T-cell (primary cell): ENCODE data around the gene PRKCA. TPM values are rescaled to one million over a fixed set of nuclear protein-coding genes. Genes with fewer than 3 reads are reported as not detected.

Experiments used
- ATAC-seq, 4 experiments: fragments of 200-7000 bp in 3 of 4; fragments of 150-1000 bp in 1 of 4; cut with Tn5 transposase; replicated peaks in 1 of 4; 1 replicate in 3 of 4; 2 replicates in 1 of 4; pipeline ENCODE4 v1.10.0; 2021; ENCODE audit warnings: moderate library complexity in 3 of 4, mild to moderate bottlenecking in 2 of 4, moderate number of reproducible peaks in 1 of 4
- CTCF ChIA-PET, 2 donors: fragments of 300-600 bp; sonication (Branson Sonifier 250); formaldehyde crosslinking; loops; one replicate each; lab custom pipeline; 2022; ENCODE audit warnings: antibody characterized with exemption in 2 of 2; lab: Charles Lee
- POLR2A ChIA-PET, 2 donors: fragments of 300-600 bp; sonication (Branson Sonifier 250); formaldehyde crosslinking; loops; one replicate each; lab custom pipeline; 2022; ENCODE audit warnings: antibody characterized with exemption in 2 of 2; lab: Charles Lee
- DNase-seq, 35 experiments: peaks; one replicate each; pipeline versions ENCODE4 v3.0.0 to v3.0.0-alpha.2; 2013 to 2023
- H3K27ac ChIP-seq: one replicate; pipeline ENCODE4 v1.5.1; 2013; ENCODE audit warnings: low read length
- H3K27me3 ChIP-seq, 2 experiments: replicated peaks in 1 of 2; 1 replicate in 1 of 2; 2 replicates in 1 of 2; pipeline versions ENCODE4 v1.6.1 to v1.7.0; 2013; ENCODE audit warnings: low read length in 1 of 2, mixed read lengths in 1 of 2; ENCODE audit not compliant: control insufficient read depth in 2 of 2, insufficient read depth in 2 of 2; ENCODE audit errors: extremely low read depth in 1 of 2
- H3K36me3 ChIP-seq, 2 donors: 1 replicate in 1 of 2; 2 replicates in 1 of 2; pipeline versions ENCODE4 v1.6.1 to v1.7.0; 2013; ENCODE audit warnings: low read length in 1 of 2; ENCODE audit not compliant: control insufficient read depth in 2 of 2, insufficient read depth in 1 of 2; ENCODE audit errors: extremely low read depth in 1 of 2
- H3K4me1 ChIP-seq, 2 experiments: 1 replicate in 1 of 2; 2 replicates in 1 of 2; pipeline versions ENCODE4 v1.6.1 to v1.7.0; 2013; ENCODE audit warnings: low read length in 2 of 2, mixed read lengths in 1 of 2; ENCODE audit not compliant: insufficient read depth in 2 of 2, control insufficient read depth in 1 of 2; ENCODE audit errors: extremely low read depth in 1 of 2
- H3K4me3 ChIP-seq, 2 donors: 1 replicate in 1 of 2; 2 replicates in 1 of 2; pipeline versions ENCODE4 v1.5.1 to v1.7.0; 2013; ENCODE audit warnings: mild to moderate bottlenecking in 2 of 2, low read length in 1 of 2, moderate library complexity in 1 of 2; ENCODE audit not compliant: control insufficient read depth in 1 of 2; ENCODE audit errors: extremely low read depth in 1 of 2
- H3K9me3 ChIP-seq: 2 replicates; pipeline ENCODE4 v1.7.0; 2013
- H3K27ac Mint-ChIP-seq, 2 donors: one replicate each; pipeline ENCODE4 v1.8.0; 2020 to 2021; ENCODE audit warnings: mild to moderate bottlenecking in 2 of 2, mixed read lengths in 2 of 2
- H3K27me3 Mint-ChIP-seq, 2 donors: one replicate each; pipeline ENCODE4 v1.8.0; 2021 to 2022; ENCODE audit warnings: mixed read lengths in 2 of 2
- H3K36me3 Mint-ChIP-seq: one replicate; pipeline ENCODE4 v1.8.0; 2021; ENCODE audit warnings: mixed read lengths
- H3K4me1 Mint-ChIP-seq, 3 donors: one replicate each; pipeline ENCODE4 v1.8.0; 2020 to 2022; ENCODE audit warnings: mixed read lengths in 3 of 3, mild to moderate bottlenecking in 1 of 3
- H3K4me3 Mint-ChIP-seq, 3 donors: one replicate each; pipeline ENCODE4 v1.8.0; 2020 to 2022; ENCODE audit warnings: mild to moderate bottlenecking in 3 of 3, mixed read lengths in 3 of 3, moderate library complexity in 3 of 3
- H3K9me3 Mint-ChIP-seq, 3 donors: one replicate each; pipeline ENCODE4 v1.8.0; 2020 to 2022; ENCODE audit warnings: mixed read lengths in 3 of 3
- WGBS: methylation state at CpG from one replicate; pipeline ENCODE4 v1.1.5; 2013; ENCODE audit warnings: missing lambda C conversion rate; ENCODE audit not compliant: insufficient coverage; 5-methylcytosine and 5-hydroxymethylcytosine counted together
- total RNA-seq, 35 experiments: library from RNA in 6 of 35; stranded (reverse) in 6 of 35; fragments of 120-200 nt in 1 of 35; gene quantifications; one replicate each; pipeline versions ENCODE4 v1.2.1 to v1.2.4 and lab custom pipeline; 2013 to 2026

PRKCA gene
- total RNA-seq, 5 donors from 2014 or later (not counting 1 experiment from before 2014, with no cell fraction given) = 75.9 to 128 (median 82.0) TPM

DNA sequence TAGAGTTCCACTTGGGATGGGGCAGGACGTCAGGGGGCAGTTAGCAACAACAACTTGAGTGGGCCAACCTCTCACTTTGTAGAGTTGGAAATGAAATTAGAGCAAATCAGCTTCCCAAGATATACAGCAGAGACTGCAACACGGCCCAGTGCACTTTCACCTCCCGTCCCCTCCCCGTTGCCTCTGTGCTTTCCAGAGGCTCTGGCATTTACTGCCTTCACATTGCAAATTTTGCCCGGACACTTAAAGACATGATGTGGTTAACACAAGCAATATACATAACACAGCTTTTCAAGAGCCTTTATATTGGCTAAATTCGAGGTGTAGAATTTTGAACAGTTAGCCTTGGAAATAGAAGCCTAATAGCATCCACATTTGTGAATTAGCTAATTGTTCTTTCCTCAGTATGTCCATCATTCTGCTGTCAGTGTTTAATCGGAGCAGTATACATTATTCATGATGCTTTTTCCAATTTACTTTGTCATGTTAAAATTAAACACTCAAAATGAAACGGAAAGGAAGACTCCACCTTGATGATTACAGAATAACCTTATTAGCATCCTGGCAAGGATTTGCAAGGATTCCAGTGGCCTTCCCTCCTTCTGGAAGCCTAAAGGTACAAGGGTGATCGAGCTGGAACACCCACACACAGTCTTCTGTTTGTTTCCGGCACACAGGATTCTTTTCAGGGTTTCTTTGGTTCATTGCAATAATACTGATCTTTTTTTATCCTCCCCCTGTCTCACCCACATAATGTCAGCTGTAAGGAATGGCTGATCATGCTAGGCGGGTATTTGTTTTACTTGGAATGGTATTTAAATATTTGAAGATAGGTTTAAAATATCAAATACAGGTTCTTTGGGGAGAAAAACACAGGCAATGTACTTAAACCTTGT lies 341.6 kb downstream of the PRKCA start:
- no peak for ATAC-seq
- CTCF ChIA-PET = no interaction called here

DNA sequence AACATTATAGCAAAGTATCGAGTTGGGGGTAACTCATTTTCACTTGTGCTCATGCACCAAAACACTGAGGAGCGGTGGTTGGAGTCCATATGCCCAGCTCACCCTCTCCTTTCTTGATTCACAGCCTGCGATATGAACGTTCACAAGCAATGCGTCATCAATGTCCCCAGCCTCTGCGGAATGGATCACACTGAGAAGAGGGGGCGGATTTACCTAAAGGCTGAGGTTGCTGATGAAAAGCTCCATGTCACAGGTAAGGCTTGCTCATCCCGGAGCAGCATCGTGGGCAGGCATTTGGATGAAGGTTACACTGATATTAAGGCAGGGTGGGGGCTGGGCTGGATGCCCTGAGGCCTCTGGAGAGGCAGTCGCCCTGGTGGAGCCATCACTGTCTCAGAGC lies 342.8 kb downstream of the PRKCA start:
- Mint-ChIP-seq H3K27ac (no peak overlapping the region), H3K36me3 (peaks cover 45% of the 10 kb centered on the region), H3K27me3 (no peaks in the 10 kb centered on the region), H3K9me3 (no peaks in the 10 kb centered on the region), H3K4me1 (peaks cover 16 to 35% (median 16%) of the 10 kb centered on the region in 3 donors), H3K4me3 (no peak overlapping the region)
- WGBS = 95% methylated on average over 8 of the region's 10 CpGs
- ChIA-PET CTCF (no interaction called here), POLR2A (no interaction called here)
- Histone ChIP-seq H3K9me3 (no peaks in the 10 kb centered on the region), H3K27ac (no peak overlapping the region), H3K36me3 (peaks cover 9 to 41% of the 10 kb centered on the region in 2 donors), H3K27me3 (no peaks in the 10 kb centered on the region), H3K4me3 (no peak overlapping the region), H3K4me1 (no peaks in the 10 kb centered on the region)
- DNase-seq = no peak
- ATAC-seq = no peak

More for the DNA sequence above, 341.6 kb downstream of the PRKCA start:
- POLR2A ChIA-PET = interaction anchor here in 1 of 2 donors (0.7 kb wide), 1 partner anchor 35 kb away, joined by 3 read pairs; no protein-coding TSS in a partner anchor
- peaks cover 45% of the 10 kb centered on the region for H3K36me3 Mint-ChIP-seq
- DNase-seq = no peak
- Histone ChIP-seq H3K4me3 (no peak overlapping the region), H3K4me1 (no peaks in the 10 kb centered on the region), H3K27me3 (no peaks in the 10 kb centered on the region), H3K36me3 (peaks cover 9 to 36% of the 10 kb centered on the region in 2 donors), H3K27ac (no peak overlapping the region), H3K9me3 (no peaks in the 10 kb centered on the region)
- no peaks in the 10 kb centered on the region for H3K27me3 Mint-ChIP-seq
- no peak overlapping the region for H3K4me3 Mint-ChIP-seq
- H3K9me3 Mint-ChIP-seq = no peaks in the 10 kb centered on the region
- H3K4me1 Mint-ChIP-seq = peaks cover 4 to 23% (median 5%) of the 10 kb centered on the region in 3 donors
- 90% methylated on average over 6 of the region's 11 CpGs for WGBS
- peak overlapping the region in 1 of 2 donors; percentile 23 for H3K27ac Mint-ChIP-seq

DNA sequence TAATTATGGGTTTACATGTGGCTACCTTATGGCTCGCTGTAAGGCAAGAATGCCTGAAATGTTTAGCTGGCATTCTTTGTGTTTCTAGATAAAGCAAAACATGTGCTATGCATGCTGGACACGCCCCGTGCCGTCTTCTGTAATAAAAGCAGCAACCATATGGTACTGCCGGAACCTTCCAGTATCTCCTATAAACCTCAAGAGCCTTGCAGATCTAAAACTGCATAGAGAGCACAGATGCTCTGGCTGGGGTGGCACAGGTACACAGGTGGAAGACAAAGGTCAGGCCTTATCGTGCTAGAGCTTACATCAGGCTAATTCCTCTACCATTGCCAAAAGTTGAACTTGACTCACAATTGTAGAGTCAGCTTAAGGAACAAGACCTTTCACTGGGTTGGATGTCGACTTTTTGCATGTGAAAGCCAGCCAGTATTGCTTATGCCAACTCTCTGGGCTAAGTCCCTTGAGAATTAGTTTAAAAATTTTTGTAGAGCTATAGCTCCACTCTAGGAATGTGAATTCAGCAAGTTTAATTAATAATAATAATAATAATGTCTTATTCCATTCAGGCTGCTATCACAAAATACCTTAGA lies 345.1 kb downstream of the PRKCA start:
- ChIA-PET POLR2A (interaction anchor here in 1 of 2 donors (0.6 kb wide), 1 partner anchor 279 kb away, joined by 3 read pairs; no protein-coding TSS in a partner anchor), CTCF (no interaction called here)
- no peak for DNase-seq
- Mint-ChIP-seq H3K36me3 (peaks cover 45% of the 10 kb centered on the region), H3K27ac (no peak overlapping the region), H3K9me3 (no peaks in the 10 kb centered on the region), H3K4me3 (no peak overlapping the region), H3K27me3 (no peaks in the 10 kb centered on the region), H3K4me1 (peaks cover 29 to 55% (median 34%) of the 10 kb centered on the region in 3 donors)
- Histone ChIP-seq H3K36me3 (peaks cover 9 to 39% of the 10 kb centered on the region in 2 donors), H3K27me3 (no peaks in the 10 kb centered on the region), H3K9me3 (no peaks in the 10 kb centered on the region), H3K27ac (no peak overlapping the region), H3K4me1 (peaks cover 0 to 4% of the 10 kb centered on the region in 2 experiments), H3K4me3 (no peak overlapping the region)
- ATAC-seq = no peak
- 87% methylated on average over 6 of the region's 7 CpGs for WGBS

DNA sequence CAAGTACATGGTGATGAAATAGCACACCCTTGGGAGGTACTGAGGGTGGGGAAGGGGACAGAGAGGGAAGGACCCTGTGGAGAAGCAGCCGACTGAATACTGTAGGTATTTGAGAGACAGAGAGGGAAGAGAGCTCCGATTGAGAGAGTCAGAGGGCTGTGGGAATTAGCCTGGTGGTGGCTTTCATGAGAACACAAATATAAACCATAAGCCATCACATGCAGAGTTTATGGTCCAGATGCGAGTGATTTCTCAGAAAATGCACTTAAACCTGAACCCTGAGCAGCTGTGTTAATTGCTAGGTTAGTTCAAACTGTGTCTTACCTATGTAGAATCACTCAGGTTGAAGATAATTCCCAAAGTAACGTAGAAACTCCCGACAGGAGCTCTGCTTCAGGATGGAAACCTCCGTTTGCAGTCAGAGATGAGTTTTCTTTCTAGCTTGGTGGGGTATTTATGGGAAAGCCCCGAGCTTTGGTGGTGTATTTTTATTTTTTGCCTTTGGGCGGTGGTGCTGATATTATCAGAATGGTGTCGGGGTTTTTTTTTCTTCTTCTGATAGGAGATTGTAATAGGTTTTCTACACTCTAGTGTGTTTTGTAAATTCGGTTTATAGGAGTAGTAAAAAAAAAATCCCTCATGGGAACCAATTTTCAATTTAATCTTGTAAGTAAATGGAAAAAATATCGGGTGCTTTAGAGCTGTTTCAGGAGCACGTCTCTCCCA lies 347.6 kb downstream of the PRKCA start:
- DNase-seq (peak in 1 of 35 experiments; percentile 25), ATAC-seq (peak in 2 of 4 experiments; percentile 41 to 44)
- Mint-ChIP-seq H3K27me3 (no peaks in the 10 kb centered on the region), H3K36me3 (peaks cover 51% of the 10 kb centered on the region), H3K4me1 (peaks cover 41 to 72% (median 47%) of the 10 kb centered on the region in 3 donors), H3K4me3 (peak overlapping the region; percentile 11 to 61 (median 34)), H3K9me3 (no peaks in the 10 kb centered on the region), H3K27ac (peak overlapping the region; percentile 68 to 70)
- Histone ChIP-seq H3K27me3 (no peaks in the 10 kb centered on the region), H3K9me3 (no peaks in the 10 kb centered on the region), H3K27ac (peak overlapping the region; percentile 55), H3K4me3 (peak overlapping the region in 1 of 2 donors; percentile 7), H3K4me1 (peaks cover 0 to 13% of the 10 kb centered on the region in 2 experiments), H3K36me3 (peaks cover 17 to 40% of the 10 kb centered on the region in 2 donors)
- ChIA-PET CTCF (interaction anchor here (0.6 to 1.6 kb wide), 5 partner anchors 9 to 395 kb away, joined by 3 to 4 read pairs (median 4); no protein-coding TSS in a partner anchor), POLR2A (interaction anchor here in 1 of 2 donors (0.5 to 0.6 kb wide), 2 partner anchors 403 to 1387 kb away, joined by 3 to 5 read pairs; no protein-coding TSS in a partner anchor)
- WGBS = 67% methylated on average over 5 of the region's 12 CpGs

DNA sequence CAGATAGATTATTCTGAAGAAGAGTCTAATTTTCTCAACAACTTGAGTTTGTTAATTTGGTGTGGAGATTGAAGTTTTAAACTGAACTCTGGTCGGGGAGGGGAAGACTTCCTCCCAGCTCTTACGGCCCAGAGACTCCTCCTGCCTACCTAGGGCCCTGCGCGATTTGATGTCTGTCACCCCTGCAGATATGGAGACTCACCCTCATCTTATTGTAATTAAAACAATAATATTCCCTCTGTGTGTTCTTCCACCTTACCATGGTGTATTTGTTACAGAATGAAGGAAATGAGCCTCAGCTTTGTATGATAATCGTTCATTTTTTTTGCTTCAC lies 348.1 kb downstream of the PRKCA start:
- no CpG with 5 or more reads among the region's 5 CpGs for WGBS
- Histone ChIP-seq H3K9me3 (no peaks in the 10 kb centered on the region), H3K27ac (peak overlapping the region; percentile 55), H3K4me3 (no peak overlapping the region), H3K4me1 (peaks cover 0 to 13% of the 10 kb centered on the region in 2 experiments), H3K36me3 (peaks cover 16 to 35% of the 10 kb centered on the region in 2 donors), H3K27me3 (no peaks in the 10 kb centered on the region)
- ChIA-PET CTCF (interaction anchor here in 1 of 2 donors (0.7 to 1.6 kb wide), 2 partner anchors 9 to 23 kb away, joined by 3 to 4 read pairs; no protein-coding TSS in a partner anchor), POLR2A (interaction anchor here (0.6 to 0.9 kb wide), 2 partner anchors 14 to 404 kb away, joined by 3 to 5 read pairs; no protein-coding TSS in a partner anchor)
- Mint-ChIP-seq H3K4me1 (peaks cover 47 to 74% (median 52%) of the 10 kb centered on the region in 3 donors), H3K27ac (peak overlapping the region in 1 of 2 donors; percentile 70), H3K36me3 (peaks cover 51% of the 10 kb centered on the region), H3K27me3 (no peaks in the 10 kb centered on the region), H3K4me3 (peak overlapping the region in 2 of 3 donors; percentile 11 to 61), H3K9me3 (no peaks in the 10 kb centered on the region)
- no peak for ATAC-seq
- DNase-seq = no peak
